Ovary (tissue), 9 donors: ENCODE data around the gene CORO6. TPM values are rescaled to one million over a fixed set of nuclear protein-coding genes. Genes with fewer than 3 reads are reported as not detected.

Source experiments
- DNase-seq, 5 donors: peaks; one replicate each; pipeline ENCODE4 v3.0.0-alpha.2; 2019 to 2020
- H3K27ac ChIP-seq, 2 donors: fragments of 200-600 bp; one replicate each; pipeline versions ENCODE4 v1.5.1 to v1.8.0; 2019 to 2022
- H3K27me3 ChIP-seq: fragments of 200-600 bp; one replicate; pipeline ENCODE4 v1.8.0; 2022
- H3K36me3 ChIP-seq: fragments of 200-600 bp; sonication (generic); one replicate; pipeline ENCODE4 v1.5.1; 2019
- H3K4me1 ChIP-seq: one replicate; pipeline ENCODE4 v1.8.1; 2013; ENCODE audit warnings: mild to moderate bottlenecking, moderate library complexity; ENCODE audit not compliant: insufficient read depth
- H3K4me3 ChIP-seq: fragments of 200-600 bp; sonication (generic); one replicate; pipeline ENCODE4 v1.5.1; 2017
- H3K9me3 ChIP-seq, 2 donors: fragments of 200-600 bp in 1 of 2; sonication (generic) in 1 of 2; one replicate each; pipeline versions ENCODE4 v1.5.1 to v1.8.1; 2013 to 2019; ENCODE audit warnings: mild to moderate bottlenecking in 1 of 2, moderate library complexity in 1 of 2
- CTCF ChIP-seq, 3 donors: fragments of 450-650 bp in 2 of 3; fragments of 200-600 bp in 1 of 3; IDR thresholded peaks; one replicate each; pipeline versions ENCODE4 v1.5.1 to v1.8.0; 2016 to 2022; ENCODE audit warnings: antibody characterized with exemption in 3 of 3, mild to moderate bottlenecking in 1 of 3
- EP300 ChIP-seq: sonication (generic); formaldehyde crosslinking; IDR thresholded peaks from one replicate; pipeline ENCODE4 v1.6.1; 2017; ENCODE audit warnings: antibody characterized with exemption
- POLR2A ChIP-seq: fragments of 450-650 bp; IDR thresholded peaks from one replicate; pipeline ENCODE4 v1.6.1; 2017; ENCODE audit warnings: antibody characterized with exemption, mild to moderate bottlenecking, moderate library complexity
- WGBS, 3 donors: extraction: QIAGEN DNeasy Blood & Tissue Kit in 1 of 3; methylation state at CpG; one replicate each; pipeline versions ENCODE4 v1.1.5 to v1.1.7; 2013 to 2017; 5-methylcytosine and 5-hydroxymethylcytosine counted together
- intact Hi-C, 4 donors: fragments of 100-400 bp; cut with DNase I; formaldehyde crosslinking; loops; one replicate each; pipeline versions ENCODE4 v1.11.0 to v1.15.1; 2022 to 2023
- polyA plus RNA-seq, 2 donors: library from polyadenylated mRNA; stranded (reverse); fragments of 200-250 nt in 1 of 2; fragments of 350-450 nt in 1 of 2; fragmentation: Illumina TruSeq in 1 of 2; extraction: RNeasy Lipid Tissue Mini Kit (QIAGEN cat#74804) in 1 of 2; gene quantifications; one replicate each; pipeline ENCODE4 v1.2.3, GENCODE V29; 2013 to 2014
- total RNA-seq, 7 donors: library from RNA; depleted of rRNA in 2 of 7; stranded (reverse); fragments of >200 nt in 2 of 7; fragmentation: NEBNext Ultra II Directional in 3 of 7; extraction: Animal tissue kit (Norgen Biotek cat#: 25700) in 3 of 7; gene quantifications; one replicate each; pipeline versions ENCODE4 v1.1.0 to v1.2.4, GENCODE V29; 2016 to 2023
- donor health status: DM: no; HTN: no; CAD: no; lungs with moderate emphysema.
- donor health status: DM: no; HTN: no; CAD: no.
- donor health status: Bipolar disorder and iron deficiency.
- donor health status: DM: yes; HTN: yes; CAD: no.
- donor health status: DM: no; HTN: no; CAD: no.
- donor health status: DM: yes; HTN: yes; CAD: no.

CORO6 gene
- total and polyA plus RNA-seq, 9 donors = 1.2 to 9.0 (median 3.5) TPM

- H3K4me3 ChIP-seq = no peak overlapping the region
- no peak overlapping the region for H3K27ac ChIP-seq
- no peaks in the 10 kb centered on the region for H3K9me3 ChIP-seq
- H3K4me1 ChIP-seq = no peaks in the 10 kb centered on the region
- no peaks in the 10 kb centered on the region for H3K36me3 ChIP-seq
- WGBS, 3 donors = 89 to 91% (median 89%) methylated on average over 6 of the region's 6 CpGs
- no peaks in the 10 kb centered on the region for H3K27me3 ChIP-seq
- no peak for TF ChIP-seq CTCF (IDR thresholded peaks at IDR 0.05)
- no peak for TF ChIP-seq EP300
- no peak for TF ChIP-seq POLR2A
- DNase-seq = no peak
- intact Hi-C loops = loop anchor here in 1 of 4 donors (10.0 kb wide), 2 partner anchors 144 to 294 kb away; no protein-coding TSS in a partner anchor
Measured at GRCh38 chr17:29630630-29631193, 8.0 kb upstream of the CORO6 start.

GRCh38 chr17:29629839-29630238 lies 7.1 kb upstream of the CORO6 start:
- 63 to 65% (median 63%) methylated on average over 2 of the region's 2 CpGs for WGBS, 3 donors
- H3K4me1 ChIP-seq = no peaks in the 10 kb centered on the region
- no peak overlapping the region for H3K4me3 ChIP-seq
- DNase-seq = no peak
- intact Hi-C loops = loop anchor here in 2 of 4 donors (10.0 kb wide), 2 partner anchors 145 to 295 kb away; no protein-coding TSS in a partner anchor
- H3K27ac ChIP-seq = no peak overlapping the region
- no peaks in the 10 kb centered on the region for H3K27me3 ChIP-seq
- H3K9me3 ChIP-seq = no peaks in the 10 kb centered on the region
- TF ChIP-seq CTCF (IDR thresholded peaks at IDR 0.05) (no peak), EP300 (no peak), POLR2A (no peak)
- H3K36me3 ChIP-seq = no peaks in the 10 kb centered on the region

GRCh38 chr17:29628644-29629043 lies 5.9 kb upstream of the CORO6 start:
- Histone ChIP-seq H3K9me3 (no peaks in the 10 kb centered on the region), H3K27ac (no peak overlapping the region), H3K36me3 (no peaks in the 10 kb centered on the region), H3K27me3 (no peaks in the 10 kb centered on the region), H3K4me3 (no peak overlapping the region), H3K4me1 (no peaks in the 10 kb centered on the region)
- WGBS, 3 donors = 91 to 97% (median 95%) methylated on average over 2 of the region's 2 CpGs
- DNase-seq = no peak
- intact Hi-C loops = loop anchor here in 1 of 4 donors (10.0 kb wide), 1 partner anchor 146 kb away; no protein-coding TSS in a partner anchor
- TF ChIP-seq CTCF (IDR thresholded peaks at IDR 0.05) (no peak), EP300 (no peak), POLR2A (no peak)

- 87 to 97% (median 92%) methylated on average over 1 of the region's 1 CpG for WGBS, 3 donors
- no peak for TF ChIP-seq POLR2A
- TF ChIP-seq EP300 = no peak
- no peak for TF ChIP-seq CTCF (IDR thresholded peaks at IDR 0.05)
- no peak overlapping the region for H3K27ac ChIP-seq
Measured at GRCh38 chr17:29627951-29628350, 5.2 kb upstream of the CORO6 start.

More at GRCh38 chr17:29627951-29628350, 5.2 kb upstream of the CORO6 start:
- intact Hi-C loops = loop anchor here in 1 of 4 donors (10.0 kb wide), 1 partner anchor 147 kb away; no protein-coding TSS in a partner anchor
- no peaks in the 10 kb centered on the region for H3K36me3 ChIP-seq
- no peak for DNase-seq
- no peak overlapping the region for H3K4me3 ChIP-seq
- no peaks in the 10 kb centered on the region for H3K9me3 ChIP-seq
- no peaks in the 10 kb centered on the region for H3K27me3 ChIP-seq
- H3K4me1 ChIP-seq = no peaks in the 10 kb centered on the region
